Activated CD8-positive, alpha-beta memory T cell treated with anti-CD3 and anti-CD28 coated beads, Interleukin-2, amount 50 U/mL, for 1 hour (primary cell): ENCODE results near the gene GMPPB.

Experiments
- DNase-seq: peaks from one replicate; pipeline ENCODE4 v3.0.0-alpha.2; 2020; ENCODE audit errors: extremely low read depth

Gene GMPPB

GRCh38 chr3:49729966-49730609, 6.3 kb upstream of the GMPPB start:
- no peak for DNase-seq

- DNase-seq = no peak
These were observed 4.2 kb upstream of the GMPPB start for GRCh38 chr3:49727924-49728361.

GRCh38 chr3:49727154-49727923, 3.6 kb upstream of the GMPPB start:
- no peak for DNase-seq

GRCh38 chr3:49725906-49726681, 2.3 kb upstream of the GMPPB start:
- no peak for DNase-seq

- no peak for DNase-seq
These were observed 835 bp upstream of the GMPPB start for GRCh38 chr3:49724586-49724985.

- no peak for DNase-seq
These were observed 489 bp downstream of the GMPPB start for GRCh38 chr3:49723296-49723627.

GRCh38 chr3:49722896-49723295, 855 bp downstream of the GMPPB start:
- DNase-seq = no peak

- no peak for DNase-seq
These were observed 1.6 kb downstream of the GMPPB start for GRCh38 chr3:49721896-49722781.

- DNase-seq = no peak
These were observed 2.2 kb downstream of the GMPPB start for GRCh38 chr3:49721596-49721895.

GRCh38 chr3:49720855-49721595, 2.7 kb downstream of the GMPPB start:
- no peak for DNase-seq

GRCh38 chr3:49719214-49719884, 4.4 kb downstream of the GMPPB start, which contains the start of gene AMIGO3:
TSS of gene AMIGO3 (minus strand) at chr3:49719684. CDS start at chr3:49719465, 219 bp downstream.
- peak; percentile 77 for DNase-seq

GRCh38 chr3:49718858-49719213, 4.9 kb downstream of the GMPPB start:
- no peak for DNase-seq

- DNase-seq = no peak
These were observed 5.5 kb downstream of the GMPPB start for GRCh38 chr3:49717959-49718857.

GRCh38 chr3:49717211-49717958, 6.4 kb downstream of the GMPPB start:
- no peak for DNase-seq

- no peak for DNase-seq
These were observed 7.0 kb downstream of the GMPPB start for GRCh38 chr3:49716691-49717210.

- DNase-seq = no peak
These were observed 7.6 kb downstream of the GMPPB start for GRCh38 chr3:49716169-49716568.

- no peak for DNase-seq
These were observed 8.1 kb downstream of the GMPPB start for GRCh38 chr3:49715611-49716121.
